Measurements from ENCODE around the gene EHD2.
"Not testable (repeated sequence)": the region's sequence is repeated elsewhere in the genome, so short reads cannot be mapped to it uniquely, and the experiment has no call there.

The EHD2 gene

GRCh38 chr19:47691782-47692181, 21.4 kb upstream of the EHD2 start:
- DNase-seq, result no peak

- no peak for DNase-seq
Measured at GRCh38 chr19:47693489-47693888, 19.7 kb upstream of the EHD2 start.

DNA sequence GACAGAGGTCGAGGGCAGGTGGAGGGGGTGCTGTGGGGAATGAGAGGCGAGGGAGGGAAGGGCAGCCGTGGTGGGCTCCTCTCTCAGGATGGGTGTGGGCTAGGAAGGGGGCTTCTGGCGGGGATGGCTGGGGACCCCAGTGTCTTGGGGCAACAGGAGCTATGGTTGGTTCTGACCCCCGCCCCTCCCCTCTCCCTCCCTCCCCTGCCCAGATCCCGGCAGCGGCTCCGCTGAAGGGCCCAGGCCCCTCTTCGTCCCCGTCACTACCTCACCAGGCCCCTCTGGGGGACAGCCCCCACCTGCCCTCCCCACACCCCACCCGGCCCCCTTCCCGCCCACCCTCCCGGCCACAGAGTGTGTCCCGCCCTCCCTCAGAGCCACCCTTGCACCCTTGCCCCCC, 19.3 kb upstream of the EHD2 start:
- no peak for DNase-seq

- no peak for DNase-seq
Measured at GRCh38 chr19:47694466-47695273, 18.6 kb upstream of the EHD2 start.

- no peak for DNase-seq
Measured at GRCh38 chr19:47695533-47696262, 17.5 kb upstream of the EHD2 start.

- no peak for DNase-seq
Measured at GRCh38 chr19:47696635-47697034, 16.6 kb upstream of the EHD2 start.

- peak; percentile 60 to 64 for DNase-seq
Measured at GRCh38 chr19:47697863-47698609, 15.2 kb upstream of the EHD2 start.

DNA sequence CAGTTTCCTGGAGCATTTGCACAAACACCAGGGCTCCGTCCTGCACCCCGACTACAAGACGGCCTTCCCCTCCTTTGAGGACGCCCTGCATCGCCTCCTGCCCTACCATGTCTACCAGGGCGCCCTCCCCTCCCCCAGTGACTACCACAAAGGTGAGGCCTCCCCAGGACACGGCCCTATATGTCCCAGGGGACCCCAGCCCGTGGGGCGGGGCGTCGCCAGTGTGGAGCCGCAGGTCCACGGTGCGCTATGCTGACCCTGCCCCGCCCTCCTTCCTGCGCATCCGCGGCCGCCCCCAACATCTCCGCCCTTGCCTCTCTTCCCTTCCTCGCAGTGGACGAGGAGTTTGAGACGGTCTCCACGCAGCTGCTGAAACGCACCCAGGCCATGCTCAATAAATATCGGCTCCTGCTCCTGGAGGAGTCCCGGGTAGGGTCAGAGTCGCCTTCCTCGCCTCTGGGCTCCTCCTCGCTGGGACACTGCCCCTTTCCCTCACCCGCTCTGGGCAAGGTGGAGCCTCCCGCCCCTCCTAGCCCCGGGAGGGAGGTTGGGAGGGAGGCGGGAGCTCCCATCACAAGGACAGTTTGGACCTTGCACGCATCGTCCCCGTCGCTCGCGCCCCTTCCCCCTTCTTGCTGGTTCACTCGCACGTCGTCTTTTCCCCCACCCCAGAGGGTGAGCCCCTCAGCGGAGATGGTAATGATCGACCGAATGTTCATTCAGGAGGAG, 14.4 kb upstream of the EHD2 start:
- DNase-seq, result no peak

GRCh38 chr19:47699360-47699917, 13.8 kb upstream of the EHD2 start:
- peak; percentile 41 to 49 for DNase-seq

DNA sequence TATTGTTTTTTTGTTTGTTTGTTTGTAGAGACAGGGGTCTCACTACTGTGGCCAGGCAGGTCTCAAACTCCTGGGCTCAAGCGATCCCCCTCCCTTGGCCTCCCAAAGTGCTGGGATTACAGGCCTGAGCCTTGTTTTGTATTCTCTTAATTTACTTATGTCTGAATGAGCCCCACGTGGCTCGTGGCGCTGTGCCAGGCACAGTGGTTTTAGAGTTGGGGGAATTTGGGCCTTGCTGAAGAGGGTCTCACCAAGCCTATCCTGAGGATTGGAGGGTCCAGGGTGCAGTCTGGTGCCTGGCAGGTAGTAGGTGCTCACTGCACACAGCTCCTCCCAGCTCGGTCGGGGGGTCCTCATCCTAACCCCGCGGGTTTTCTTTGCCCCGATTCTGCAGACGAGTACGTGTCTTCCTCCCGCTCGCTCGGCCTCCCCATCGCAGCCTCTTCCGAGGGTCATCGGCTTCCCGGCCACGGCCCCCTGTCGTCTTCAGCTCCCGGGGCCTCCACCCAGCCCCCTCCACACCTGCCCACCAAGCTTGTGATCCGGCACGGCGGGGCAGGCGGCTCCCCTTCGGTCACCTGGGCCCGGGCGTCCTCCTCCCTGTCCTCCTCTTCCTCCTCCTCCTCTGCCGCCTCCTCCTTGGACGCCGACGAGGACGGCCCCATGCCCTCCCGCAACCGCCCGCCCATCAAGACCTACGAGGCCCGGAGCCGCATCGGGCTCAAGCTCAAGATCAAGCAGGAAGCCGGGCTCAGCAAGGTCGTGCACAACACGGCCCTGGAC, 12.1 kb upstream of the EHD2 start:
- no peak for DNase-seq

DNA sequence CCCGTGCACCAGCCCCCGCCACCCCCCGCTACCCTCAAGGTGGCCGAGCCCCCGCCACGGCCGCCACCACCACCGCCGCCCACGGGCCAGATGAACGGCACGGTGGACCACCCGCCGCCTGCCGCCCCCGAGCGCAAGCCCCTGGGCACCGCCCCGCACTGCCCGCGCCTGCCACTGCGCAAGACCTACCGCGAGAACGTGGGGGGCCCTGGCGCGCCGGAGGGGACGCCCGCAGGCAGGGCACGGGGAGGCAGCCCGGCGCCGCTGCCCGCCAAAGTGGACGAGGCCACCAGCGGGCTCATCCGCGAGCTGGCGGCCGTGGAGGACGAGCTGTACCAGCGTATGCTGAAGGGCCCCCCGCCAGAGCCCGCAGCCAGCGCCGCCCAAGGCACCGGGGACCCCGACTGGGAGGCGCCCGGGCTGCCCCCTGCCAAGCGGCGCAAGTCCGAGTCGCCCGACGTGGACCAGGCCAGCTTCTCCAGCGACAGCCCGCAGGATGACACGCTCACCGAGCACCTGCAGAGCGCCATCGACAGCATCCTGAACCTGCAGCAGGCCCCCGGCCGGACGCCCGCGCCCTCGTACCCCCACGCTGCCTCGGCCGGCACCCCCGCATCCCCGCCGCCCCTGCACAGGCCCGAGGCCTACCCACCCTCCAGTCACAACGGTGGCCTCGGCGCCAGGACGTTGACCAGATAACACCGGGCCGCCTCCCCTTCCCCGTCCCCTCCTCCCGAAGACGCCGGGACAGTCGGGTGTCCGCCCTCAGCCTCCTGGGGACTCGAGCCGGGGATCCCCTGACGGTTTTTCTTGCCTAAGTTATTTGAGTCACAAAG, 11.3 kb upstream of the EHD2 start:
- no peak for DNase-seq

- DNase-seq, result no peak
Measured at GRCh38 chr19:47702671-47703070, 10.6 kb upstream of the EHD2 start.

DNA sequence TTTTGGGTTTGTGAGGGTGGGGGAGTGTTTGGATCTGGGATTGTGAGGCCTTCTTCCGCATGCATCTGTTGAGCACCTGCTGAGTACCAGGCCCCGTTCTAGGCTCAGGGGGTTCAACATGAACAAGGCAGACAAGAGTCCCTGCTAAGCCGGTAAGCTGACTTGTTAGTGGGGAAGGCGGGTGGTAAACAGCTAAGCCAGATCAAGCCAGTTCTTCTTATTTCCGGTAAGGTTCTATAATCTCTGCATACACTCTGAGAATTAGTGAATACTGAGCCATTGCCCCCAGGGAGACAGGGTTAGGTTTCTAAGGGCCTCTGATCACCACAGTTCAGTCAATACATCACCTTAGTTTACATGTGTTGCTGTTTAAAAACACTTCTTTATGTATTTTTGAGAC, 9.9 kb upstream of the EHD2 start:
- DNase-seq, result no peak

- no peak for DNase-seq
Measured at GRCh38 chr19:47704024-47704423, 9.2 kb upstream of the EHD2 start.

- DNase-seq, result no peak
Measured at GRCh38 chr19:47704656-47705055, 8.6 kb upstream of the EHD2 start.

DNA sequence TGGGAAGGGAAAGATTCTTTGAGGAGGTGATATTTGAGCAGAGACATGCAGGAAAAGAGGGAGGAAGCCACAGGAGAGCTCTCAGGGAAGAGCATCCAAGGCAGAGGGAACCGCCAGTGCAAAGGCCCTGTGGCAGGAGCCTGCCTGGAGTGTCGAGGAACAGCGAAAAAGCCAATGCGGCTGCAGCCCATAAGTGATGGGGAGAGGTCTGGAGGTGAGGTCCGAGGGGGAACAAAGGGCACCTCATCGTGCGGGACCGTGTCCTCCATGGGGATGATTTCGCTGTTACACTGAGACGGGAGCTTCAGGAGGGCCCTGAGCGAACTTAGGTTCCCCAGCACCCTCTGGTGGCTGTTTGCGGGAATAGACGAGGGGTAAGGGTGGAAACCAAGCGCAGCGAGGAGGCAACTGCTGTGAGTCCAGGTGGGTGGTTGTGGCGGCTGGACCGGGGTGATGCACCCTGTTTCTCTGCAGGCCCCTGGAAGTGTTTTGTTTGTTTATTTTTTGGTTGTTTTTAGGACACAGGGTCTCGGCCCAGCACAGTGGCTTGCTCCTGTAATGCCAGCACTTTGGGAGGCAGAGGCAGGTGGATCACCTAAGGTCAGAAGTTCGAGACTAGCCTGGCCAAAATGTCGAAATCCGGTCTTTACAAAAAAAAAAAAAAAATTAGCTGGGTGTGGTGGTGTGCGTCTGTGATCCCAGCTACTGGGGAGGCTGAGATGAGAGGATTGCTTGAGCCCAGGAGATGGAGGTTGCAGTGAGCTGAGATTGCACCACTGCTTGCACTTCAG, 5.9 kb upstream of the EHD2 start:
- peak; percentile 73 to 76 for DNase-seq

DNA sequence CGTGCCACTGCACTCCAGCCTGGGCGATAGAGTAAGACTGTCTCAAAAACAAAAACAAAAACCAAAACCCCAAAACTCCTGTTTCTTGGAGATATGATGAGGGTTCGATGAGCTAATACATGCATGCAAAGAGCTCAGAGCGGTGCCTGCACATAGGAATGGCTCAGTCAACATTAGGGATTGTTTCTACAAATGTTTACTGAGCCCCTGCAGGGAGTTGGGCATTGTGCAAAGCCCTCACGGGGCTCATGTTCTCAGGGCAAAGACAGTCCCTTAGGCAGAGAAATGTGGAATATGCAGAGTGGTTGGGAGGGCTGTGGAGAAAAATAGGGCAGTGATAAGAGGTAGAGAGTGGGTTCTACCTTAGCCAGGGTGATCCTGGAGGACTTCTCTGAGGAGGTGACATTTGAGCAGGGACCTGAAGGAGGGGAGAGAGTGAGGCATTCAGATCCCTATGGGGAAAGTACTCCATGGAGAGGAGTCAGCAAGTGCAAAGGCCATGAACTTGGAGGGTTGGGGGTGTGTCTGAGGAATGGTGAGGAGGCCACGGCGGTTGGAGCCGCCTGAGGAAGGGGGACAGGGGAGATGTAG, 1.5 kb upstream of the EHD2 start:
- no peak for DNase-seq

DNA sequence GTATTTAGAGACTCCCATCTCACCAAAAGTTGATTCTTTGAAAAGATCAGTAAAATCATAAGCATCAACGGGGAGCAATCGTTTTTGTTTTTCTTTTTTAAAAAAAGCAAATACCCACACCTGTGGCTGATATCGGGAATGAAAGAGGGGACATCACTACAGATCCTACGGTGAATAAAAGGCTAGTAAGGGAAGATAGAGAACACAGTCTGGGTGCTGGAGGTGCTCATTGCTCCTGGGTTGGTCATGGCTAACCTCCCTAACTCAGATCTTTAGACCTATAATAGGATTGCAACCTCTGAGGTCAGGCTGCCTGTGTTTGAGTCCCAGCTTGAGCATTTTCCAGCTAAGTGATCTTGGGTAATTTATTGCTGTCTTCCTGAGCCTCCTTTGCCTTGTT, 1.1 kb downstream of the EHD2 start:
- DNase-seq, result no peak

DNA sequence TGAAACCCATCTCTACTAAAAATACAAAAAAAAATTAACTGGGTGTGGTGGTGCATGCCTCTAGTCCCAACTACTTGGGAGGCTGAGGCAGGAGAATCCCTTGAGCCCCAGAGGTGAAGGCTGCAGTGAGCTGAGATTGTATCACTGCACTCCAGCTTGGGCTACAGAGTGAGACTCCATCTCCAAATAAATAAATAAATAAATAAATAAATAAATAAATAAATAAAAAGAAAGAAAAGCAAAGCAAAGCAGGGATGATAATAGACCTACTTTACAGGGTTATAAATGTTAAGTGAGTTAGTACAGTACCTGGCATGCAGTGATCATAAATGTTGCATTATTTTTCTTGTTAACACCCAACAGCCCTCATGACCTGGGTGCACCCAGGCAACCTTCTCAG, 1.6 kb downstream of the EHD2 start:
- not testable (repeated sequence) for DNase-seq
